VCaP (cell line): ENCODE measurements around the gene ASF1A.
A peak's percentile ranks its signal among the peaks of the same experiment; 100 is the strongest.

ENCODE experiments used
- H3K27ac ChIP-seq: fragments of 450-650 bp; 2 replicates; pipeline ENCODE4 v1.5.1; 2017
- TF ChIP-seq, protein P1 (sequence below): fragments of 450-650 bp; conservative IDR thresholded peaks from 2 replicates; pipeline ENCODE4 v1.5.1; 2017; ENCODE audit warnings: mild to moderate bottlenecking, moderate library complexity

Gene ASF1A

GRCh38 chr6:118872318-118872717 is 21.6 kb upstream of the ASF1A start:
- TF ChIP-seq, protein P1, sequence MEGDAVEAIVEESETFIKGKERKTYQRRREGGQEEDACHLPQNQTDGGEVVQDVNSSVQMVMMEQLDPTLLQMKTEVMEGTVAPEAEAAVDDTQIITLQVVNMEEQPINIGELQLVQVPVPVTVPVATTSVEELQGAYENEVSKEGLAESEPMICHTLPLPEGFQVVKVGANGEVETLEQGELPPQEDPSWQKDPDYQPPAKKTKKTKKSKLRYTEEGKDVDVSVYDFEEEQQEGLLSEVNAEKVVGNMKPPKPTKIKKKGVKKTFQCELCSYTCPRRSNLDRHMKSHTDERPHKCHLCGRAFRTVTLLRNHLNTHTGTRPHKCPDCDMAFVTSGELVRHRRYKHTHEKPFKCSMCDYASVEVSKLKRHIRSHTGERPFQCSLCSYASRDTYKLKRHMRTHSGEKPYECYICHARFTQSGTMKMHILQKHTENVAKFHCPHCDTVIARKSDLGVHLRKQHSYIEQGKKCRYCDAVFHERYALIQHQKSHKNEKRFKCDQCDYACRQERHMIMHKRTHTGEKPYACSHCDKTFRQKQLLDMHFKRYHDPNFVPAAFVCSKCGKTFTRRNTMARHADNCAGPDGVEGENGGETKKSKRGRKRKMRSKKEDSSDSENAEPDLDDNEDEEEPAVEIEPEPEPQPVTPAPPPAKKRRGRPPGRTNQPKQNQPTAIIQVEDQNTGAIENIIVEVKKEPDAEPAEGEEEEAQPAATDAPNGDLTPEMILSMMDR = no peak
- no peak overlapping the region for H3K27ac ChIP-seq

- no peak overlapping the region for H3K27ac ChIP-seq
Observed at GRCh38 chr6:118872726-118873125, 21.2 kb upstream of the ASF1A start.

DNA sequence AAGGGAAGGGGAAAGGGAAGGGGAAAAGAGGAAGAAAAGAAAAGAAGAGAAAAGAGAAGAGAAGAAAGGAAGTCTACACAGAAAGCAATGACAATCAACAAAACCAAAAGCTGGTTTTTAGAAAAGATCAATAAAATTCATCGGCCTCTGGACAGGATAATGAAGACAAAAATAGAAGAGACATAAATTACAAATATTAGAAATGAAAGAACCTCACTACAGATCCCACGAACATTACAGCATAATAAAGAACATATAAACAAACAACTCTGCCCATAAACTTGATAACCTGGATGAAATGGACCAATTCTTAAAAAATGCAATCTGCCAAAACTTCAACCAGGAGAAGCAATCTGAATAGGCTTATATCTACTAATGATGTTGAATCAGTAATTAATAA is 20.7 kb upstream of the ASF1A start:
- H3K27ac ChIP-seq = no peak overlapping the region
- TF ChIP-seq, protein P1 = no peak

More at GRCh38 chr6:118872726-118873125, 21.2 kb upstream of the ASF1A start:
- TF ChIP-seq, protein P1 = no peak

GRCh38 chr6:118875672-118876071 is 18.3 kb upstream of the ASF1A start:
- TF ChIP-seq, protein P1 = no peak
- peak overlapping the region; percentile 46 for H3K27ac ChIP-seq

GRCh38 chr6:118876198-118876597 is 17.8 kb upstream of the ASF1A start:
- H3K27ac ChIP-seq = peak overlapping the region; percentile 46
- TF ChIP-seq, protein P1 = no peak

GRCh38 chr6:118876814-118877213 is 17.1 kb upstream of the ASF1A start:
- peak overlapping the region; percentile 46 for H3K27ac ChIP-seq
- TF ChIP-seq, protein P1 = no peak

- TF ChIP-seq, protein P1 = no peak
- no peak overlapping the region for H3K27ac ChIP-seq
Observed at GRCh38 chr6:118877806-118878205, 16.1 kb upstream of the ASF1A start.
